Measurements from ENCODE around the gene EXOC2. TPM values are rescaled to one million over a fixed set of nuclear protein-coding genes. Genes with fewer than 3 reads are reported as not detected.

EXOC2 gene
- total and polyA plus RNA-seq, 2 experiments from 2014 or later: 28.9 to 29.2 TPM

DNA sequence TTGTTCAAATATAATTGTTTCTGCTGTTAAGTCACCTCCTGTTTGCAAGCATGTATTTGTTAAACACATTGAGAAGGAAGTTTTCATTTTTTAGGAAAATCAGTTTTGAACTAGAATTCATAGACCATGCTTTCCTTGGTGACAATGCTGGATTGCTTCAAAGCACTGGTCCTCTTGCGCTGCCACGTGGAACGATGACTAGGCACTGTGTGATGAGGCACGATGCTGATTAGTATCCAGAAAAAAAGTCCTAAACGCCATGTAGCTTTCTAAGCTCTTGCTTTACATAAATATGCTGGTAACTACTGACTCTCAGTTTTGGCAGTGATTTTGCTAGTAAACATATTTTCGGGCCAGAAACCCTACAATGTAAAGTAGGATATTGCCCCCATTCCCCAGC, 11.1 kb upstream of the EXOC2 start:
- no peaks in the 10 kb centered on the region for H3K9me3 ChIP-seq (ENCODE audit: low read depth)

DNA sequence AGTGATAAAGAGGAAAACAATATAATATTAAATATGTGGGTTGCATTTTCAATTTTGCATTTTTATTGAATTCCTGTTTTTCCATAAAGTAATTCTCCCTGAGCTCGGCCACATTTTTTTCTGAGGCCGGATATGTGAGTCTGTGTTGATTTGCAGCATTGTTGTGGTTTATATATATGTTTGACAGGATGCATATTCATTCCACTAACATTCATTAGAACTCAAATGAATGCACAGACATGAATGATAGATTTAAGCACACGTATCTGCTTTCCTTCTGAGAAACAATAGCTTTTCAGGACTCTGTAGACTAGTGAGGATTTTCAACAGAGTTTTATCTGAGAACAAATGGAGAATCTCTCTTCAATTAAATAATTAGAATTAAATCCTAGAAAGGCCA, 10.6 kb upstream of the EXOC2 start:
- Histone ChIP-seq H3K27ac (no peak overlapping the region), H3K27me3 (no peaks in the 10 kb centered on the region), H3K4me3 (no peak overlapping the region), H3K9me3 (ENCODE audit: low read depth) (no peaks in the 10 kb centered on the region), H3K36me3 (no peaks in the 10 kb centered on the region), H3K4me1 (ENCODE audit: low read depth) (no peaks in the 10 kb centered on the region)
- DNase-seq (ENCODE audit: low read depth in 1 of 2, low spot score in 1 of 2): no peak
- TF ChIP-seq, protein P1, sequence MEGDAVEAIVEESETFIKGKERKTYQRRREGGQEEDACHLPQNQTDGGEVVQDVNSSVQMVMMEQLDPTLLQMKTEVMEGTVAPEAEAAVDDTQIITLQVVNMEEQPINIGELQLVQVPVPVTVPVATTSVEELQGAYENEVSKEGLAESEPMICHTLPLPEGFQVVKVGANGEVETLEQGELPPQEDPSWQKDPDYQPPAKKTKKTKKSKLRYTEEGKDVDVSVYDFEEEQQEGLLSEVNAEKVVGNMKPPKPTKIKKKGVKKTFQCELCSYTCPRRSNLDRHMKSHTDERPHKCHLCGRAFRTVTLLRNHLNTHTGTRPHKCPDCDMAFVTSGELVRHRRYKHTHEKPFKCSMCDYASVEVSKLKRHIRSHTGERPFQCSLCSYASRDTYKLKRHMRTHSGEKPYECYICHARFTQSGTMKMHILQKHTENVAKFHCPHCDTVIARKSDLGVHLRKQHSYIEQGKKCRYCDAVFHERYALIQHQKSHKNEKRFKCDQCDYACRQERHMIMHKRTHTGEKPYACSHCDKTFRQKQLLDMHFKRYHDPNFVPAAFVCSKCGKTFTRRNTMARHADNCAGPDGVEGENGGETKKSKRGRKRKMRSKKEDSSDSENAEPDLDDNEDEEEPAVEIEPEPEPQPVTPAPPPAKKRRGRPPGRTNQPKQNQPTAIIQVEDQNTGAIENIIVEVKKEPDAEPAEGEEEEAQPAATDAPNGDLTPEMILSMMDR (IDR thresholded peaks at IDR 0.05; ENCODE audit: low read depth, low read length): no peak

More for the DNA sequence above, 11.1 kb upstream of the EXOC2 start:
- no peak for DNase-seq (ENCODE audit: low read depth in 1 of 2, low spot score in 1 of 2)
- no peaks in the 10 kb centered on the region for H3K36me3 ChIP-seq
- H3K27me3 ChIP-seq: no peaks in the 10 kb centered on the region
- TF ChIP-seq, protein P1 (IDR thresholded peaks at IDR 0.05; ENCODE audit: low read depth, low read length): no peak
- H3K27ac ChIP-seq: no peak overlapping the region
- H3K4me3 ChIP-seq: no peak overlapping the region
- no peaks in the 10 kb centered on the region for H3K4me1 ChIP-seq (ENCODE audit: low read depth)

DNA sequence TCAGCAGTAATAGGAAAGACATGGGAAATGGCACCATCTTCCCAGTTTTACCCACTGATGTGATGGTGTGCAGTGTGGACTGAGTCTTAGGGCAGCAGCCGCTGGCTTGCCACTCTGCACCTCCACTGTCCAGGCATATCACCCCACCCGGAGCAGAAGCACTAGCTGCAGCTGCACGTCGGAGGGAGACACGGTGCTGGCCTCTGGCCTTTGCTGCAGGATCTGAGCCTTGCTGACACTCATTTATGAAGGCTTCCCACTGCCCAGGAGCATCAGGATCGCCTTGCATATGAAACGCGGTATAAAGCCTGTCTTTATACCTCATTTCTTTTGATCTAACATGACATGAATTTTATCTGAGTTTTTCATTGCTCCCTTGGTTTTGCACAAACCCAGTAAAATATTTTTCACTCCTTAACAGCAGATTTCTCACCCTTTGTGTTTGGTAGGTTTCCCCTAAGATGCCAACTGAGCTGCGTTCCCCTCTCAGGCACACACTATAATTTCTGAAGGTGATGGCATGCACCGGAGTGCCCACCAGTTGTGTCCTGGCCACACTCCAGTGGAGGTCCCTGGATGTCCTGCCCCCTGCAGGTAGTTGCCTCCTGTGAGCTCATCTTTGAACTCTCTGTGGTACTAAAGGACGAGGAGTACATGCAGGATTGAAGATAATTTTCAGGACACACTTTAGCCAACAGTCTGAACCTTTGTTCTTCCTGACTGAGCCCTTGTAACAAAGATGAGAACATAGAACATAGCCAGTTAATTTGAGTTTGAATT, 9.0 kb upstream of the EXOC2 start:
- Histone ChIP-seq H3K36me3 (no peaks in the 10 kb centered on the region), H3K27me3 (no peaks in the 10 kb centered on the region), H3K4me1 (ENCODE audit: low read depth) (no peaks in the 10 kb centered on the region), H3K9me3 (ENCODE audit: low read depth) (no peaks in the 10 kb centered on the region), H3K4me3 (no peak overlapping the region), H3K27ac (no peak overlapping the region)
- TF ChIP-seq, protein P1 (IDR thresholded peaks at IDR 0.05; ENCODE audit: low read depth, low read length): peak; percentile 17
- DNase-seq (ENCODE audit: low read depth in 1 of 2, low spot score in 1 of 2): no peak

DNA sequence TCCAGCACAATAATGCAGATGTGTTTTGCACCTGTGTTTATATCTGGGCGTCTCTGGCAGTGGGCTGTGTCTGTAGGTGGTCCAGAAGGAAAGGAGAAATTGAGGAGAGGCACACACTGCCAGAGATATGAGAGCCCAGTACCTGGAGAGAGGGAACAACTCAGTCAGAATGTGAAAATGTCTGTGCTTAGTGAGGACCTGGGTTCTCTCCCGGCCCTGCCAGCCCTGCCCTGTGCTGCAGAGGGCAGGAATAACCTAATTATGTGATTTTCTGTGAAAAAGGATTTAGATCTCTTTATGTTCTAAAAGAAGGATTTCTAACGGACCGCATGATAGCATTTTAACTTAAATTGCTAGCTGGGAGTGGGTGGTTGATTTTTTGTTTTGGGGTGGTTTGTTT, 8.3 kb upstream of the EXOC2 start:
- Histone ChIP-seq H3K4me3 (no peak overlapping the region), H3K9me3 (ENCODE audit: low read depth) (no peaks in the 10 kb centered on the region), H3K36me3 (no peaks in the 10 kb centered on the region), H3K27me3 (no peaks in the 10 kb centered on the region), H3K27ac (no peak overlapping the region), H3K4me1 (ENCODE audit: low read depth) (no peaks in the 10 kb centered on the region)
- TF ChIP-seq, protein P1 (IDR thresholded peaks at IDR 0.05; ENCODE audit: low read depth, low read length): no peak
- DNase-seq (ENCODE audit: low read depth in 1 of 2, low spot score in 1 of 2): no peak

DNA sequence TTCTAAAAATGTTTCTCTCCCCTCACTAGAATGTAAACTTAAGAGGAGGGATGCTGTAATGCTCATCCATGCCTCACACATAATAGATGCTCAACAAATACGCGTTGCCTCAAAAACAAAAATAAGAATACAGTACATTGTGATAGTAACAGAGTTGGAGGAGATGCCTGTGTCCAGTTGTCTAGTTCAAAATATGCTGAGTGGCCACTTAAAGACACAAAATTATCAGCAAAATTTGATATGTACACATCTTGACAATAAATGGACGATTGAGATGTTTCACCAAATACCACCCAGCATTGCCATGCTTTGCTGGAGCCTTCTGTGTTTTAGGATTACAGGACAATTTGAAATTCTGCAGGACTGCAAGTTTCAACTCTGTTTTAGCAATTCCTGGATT, 7.6 kb upstream of the EXOC2 start:
- Histone ChIP-seq H3K4me3 (no peak overlapping the region), H3K4me1 (ENCODE audit: low read depth) (no peaks in the 10 kb centered on the region), H3K9me3 (ENCODE audit: low read depth) (no peaks in the 10 kb centered on the region), H3K27me3 (no peaks in the 10 kb centered on the region), H3K36me3 (no peaks in the 10 kb centered on the region), H3K27ac (no peak overlapping the region)
- DNase-seq (ENCODE audit: low read depth in 1 of 2, low spot score in 1 of 2): no peak
- TF ChIP-seq, protein P1 (IDR thresholded peaks at IDR 0.05; ENCODE audit: low read depth, low read length): no peak
